Testis (tissue), 2 donors: Measurements from ENCODE around the gene HSPB6.

Experiments
- POLR2A ChIP-seq: fragments of 450-650 bp; IDR thresholded peaks from one replicate; pipeline ENCODE4 v1.6.1; 2017; ENCODE audit warnings: antibody characterized with exemption, mild to moderate bottlenecking, moderate library complexity
- TF ChIP-seq, protein P1 (sequence below), 3 experiments: fragments of 450-650 bp in 2 of 3; fragments of 200-600 bp in 1 of 3; sonication (generic) in 1 of 3; IDR thresholded peaks; one replicate each; pipeline ENCODE4 v1.5.1; 2016 to 2019; ENCODE audit warnings: antibody characterized with exemption in 3 of 3, mild to moderate bottlenecking in 2 of 3, moderate library complexity in 1 of 3

DNA sequence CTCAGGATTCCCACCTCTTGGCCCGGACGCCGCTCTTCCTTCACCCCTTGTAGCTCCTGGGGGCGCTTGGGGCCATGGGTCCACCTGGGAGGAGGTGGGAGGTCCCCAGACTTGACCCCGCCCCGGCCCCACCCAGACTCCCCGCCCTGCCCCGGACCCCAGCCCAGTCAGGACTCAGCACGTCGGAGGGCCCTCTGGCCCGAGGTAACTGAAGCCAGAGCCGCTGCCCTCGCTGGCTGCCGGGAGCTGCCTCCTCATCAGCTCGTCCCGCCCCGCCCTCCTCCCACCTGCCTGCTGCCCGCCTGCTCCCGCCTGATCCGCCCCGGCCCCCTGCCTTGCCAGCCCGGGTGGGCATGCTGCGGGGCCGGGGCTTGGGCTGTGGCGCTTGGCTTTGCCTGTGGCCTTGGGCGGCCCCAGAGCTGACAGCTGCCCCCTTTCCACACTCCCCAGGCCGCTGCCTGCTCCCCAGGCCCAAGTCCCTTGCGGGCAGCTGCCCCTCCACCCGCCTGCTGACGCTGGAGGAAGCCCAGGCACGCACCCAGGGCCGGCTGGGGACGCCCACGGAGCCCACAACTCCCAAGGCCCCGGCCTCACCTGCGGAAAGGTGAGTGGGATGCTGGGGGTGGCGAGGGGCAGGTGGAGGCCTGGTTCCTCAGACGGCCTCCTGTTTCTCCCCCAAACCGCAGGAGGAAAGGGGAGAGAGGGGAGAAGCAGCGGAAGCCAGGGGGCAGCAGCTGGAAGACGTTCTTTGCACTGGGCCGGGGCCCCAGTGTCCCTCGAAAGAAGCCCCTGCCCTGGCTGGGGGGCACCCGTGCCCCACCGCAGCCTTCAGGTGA is 27.9 kb upstream of the HSPB6 start:
- TF ChIP-seq, protein P1, sequence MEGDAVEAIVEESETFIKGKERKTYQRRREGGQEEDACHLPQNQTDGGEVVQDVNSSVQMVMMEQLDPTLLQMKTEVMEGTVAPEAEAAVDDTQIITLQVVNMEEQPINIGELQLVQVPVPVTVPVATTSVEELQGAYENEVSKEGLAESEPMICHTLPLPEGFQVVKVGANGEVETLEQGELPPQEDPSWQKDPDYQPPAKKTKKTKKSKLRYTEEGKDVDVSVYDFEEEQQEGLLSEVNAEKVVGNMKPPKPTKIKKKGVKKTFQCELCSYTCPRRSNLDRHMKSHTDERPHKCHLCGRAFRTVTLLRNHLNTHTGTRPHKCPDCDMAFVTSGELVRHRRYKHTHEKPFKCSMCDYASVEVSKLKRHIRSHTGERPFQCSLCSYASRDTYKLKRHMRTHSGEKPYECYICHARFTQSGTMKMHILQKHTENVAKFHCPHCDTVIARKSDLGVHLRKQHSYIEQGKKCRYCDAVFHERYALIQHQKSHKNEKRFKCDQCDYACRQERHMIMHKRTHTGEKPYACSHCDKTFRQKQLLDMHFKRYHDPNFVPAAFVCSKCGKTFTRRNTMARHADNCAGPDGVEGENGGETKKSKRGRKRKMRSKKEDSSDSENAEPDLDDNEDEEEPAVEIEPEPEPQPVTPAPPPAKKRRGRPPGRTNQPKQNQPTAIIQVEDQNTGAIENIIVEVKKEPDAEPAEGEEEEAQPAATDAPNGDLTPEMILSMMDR (IDR thresholded peaks at IDR 0.05) = no peak
- no peak for TF ChIP-seq POLR2A
